Measurements from ENCODE around the gene HFM1. TPM values are rescaled to one million over a fixed set of nuclear protein-coding genes. Genes with fewer than 3 reads are reported as not detected.

HFM1 gene
- total RNA-seq, 2 donors from 2014 or later: 0.40 TPM; not detected in 1

DNA sequence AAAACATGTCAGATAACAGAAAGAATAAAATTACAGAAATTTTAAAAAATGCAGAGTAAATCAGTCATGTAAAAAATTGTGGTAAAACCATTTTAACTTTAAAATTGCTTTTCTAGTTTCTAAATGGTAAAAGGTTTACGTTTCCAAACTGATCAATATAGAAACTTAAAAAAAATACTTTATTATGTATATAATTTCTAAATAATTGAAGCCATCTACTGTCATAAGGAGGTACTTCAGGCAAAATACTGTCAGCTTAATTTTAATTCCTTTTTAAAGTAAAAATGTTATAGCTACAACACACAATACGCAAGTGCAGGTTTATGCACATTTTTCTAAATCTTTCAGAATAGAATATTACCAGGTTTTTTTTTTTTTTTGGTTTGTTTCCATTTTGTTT is 159.9 kb downstream of the HFM1 start:
- no peak overlapping the region for H3K27ac ChIP-seq
- no peaks in the 10 kb centered on the region for H3K9me3 ChIP-seq
- H3K27me3 ChIP-seq: no peaks in the 10 kb centered on the region
- TF ChIP-seq, protein P1, sequence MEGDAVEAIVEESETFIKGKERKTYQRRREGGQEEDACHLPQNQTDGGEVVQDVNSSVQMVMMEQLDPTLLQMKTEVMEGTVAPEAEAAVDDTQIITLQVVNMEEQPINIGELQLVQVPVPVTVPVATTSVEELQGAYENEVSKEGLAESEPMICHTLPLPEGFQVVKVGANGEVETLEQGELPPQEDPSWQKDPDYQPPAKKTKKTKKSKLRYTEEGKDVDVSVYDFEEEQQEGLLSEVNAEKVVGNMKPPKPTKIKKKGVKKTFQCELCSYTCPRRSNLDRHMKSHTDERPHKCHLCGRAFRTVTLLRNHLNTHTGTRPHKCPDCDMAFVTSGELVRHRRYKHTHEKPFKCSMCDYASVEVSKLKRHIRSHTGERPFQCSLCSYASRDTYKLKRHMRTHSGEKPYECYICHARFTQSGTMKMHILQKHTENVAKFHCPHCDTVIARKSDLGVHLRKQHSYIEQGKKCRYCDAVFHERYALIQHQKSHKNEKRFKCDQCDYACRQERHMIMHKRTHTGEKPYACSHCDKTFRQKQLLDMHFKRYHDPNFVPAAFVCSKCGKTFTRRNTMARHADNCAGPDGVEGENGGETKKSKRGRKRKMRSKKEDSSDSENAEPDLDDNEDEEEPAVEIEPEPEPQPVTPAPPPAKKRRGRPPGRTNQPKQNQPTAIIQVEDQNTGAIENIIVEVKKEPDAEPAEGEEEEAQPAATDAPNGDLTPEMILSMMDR (IDR thresholded peaks at IDR 0.05): no peak
- intact Hi-C loops (cut with DNase I): no loop called here
- H3K4me1 ChIP-seq: no peaks in the 10 kb centered on the region
- H3K9ac ChIP-seq (ENCODE audit: low read depth in 2 of 2, low read length in 2 of 2): no peak overlapping the region
- H3K4me3 ChIP-seq: no peak overlapping the region
- no peaks in the 10 kb centered on the region for H3K36me3 ChIP-seq
- DNase-seq: no peak

DNA sequence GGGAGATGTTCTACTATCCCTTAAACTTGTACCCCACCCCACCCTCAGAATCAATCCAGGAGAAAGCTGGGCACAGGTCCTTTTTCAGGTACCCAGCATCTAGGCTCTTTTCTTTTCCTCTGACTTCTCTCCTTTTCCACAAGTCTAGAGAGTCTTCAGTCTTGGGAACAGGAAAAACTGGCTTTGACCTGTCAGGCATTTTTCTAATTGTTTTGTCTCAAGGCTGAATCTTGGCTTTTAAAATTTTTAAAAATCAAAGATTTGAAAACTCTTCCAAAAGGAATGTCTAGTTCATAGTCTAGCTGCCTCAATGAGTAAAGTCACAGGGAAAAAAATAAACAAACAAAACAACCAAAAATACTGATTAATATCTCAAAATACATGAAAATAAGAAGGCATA is 161.5 kb downstream of the HFM1 start:
- Histone ChIP-seq H3K36me3 (no peaks in the 10 kb centered on the region), H3K27me3 (no peaks in the 10 kb centered on the region), H3K9ac (ENCODE audit: low read depth in 2 of 2, low read length in 2 of 2) (no peak overlapping the region), H3K4me3 (no peak overlapping the region), H3K9me3 (no peaks in the 10 kb centered on the region), H3K27ac (no peak overlapping the region), H3K4me1 (no peaks in the 10 kb centered on the region)
- intact Hi-C loops (cut with DNase I): no loop called here
- DNase-seq: no peak
- TF ChIP-seq, protein P1 (IDR thresholded peaks at IDR 0.05): no peak

DNA sequence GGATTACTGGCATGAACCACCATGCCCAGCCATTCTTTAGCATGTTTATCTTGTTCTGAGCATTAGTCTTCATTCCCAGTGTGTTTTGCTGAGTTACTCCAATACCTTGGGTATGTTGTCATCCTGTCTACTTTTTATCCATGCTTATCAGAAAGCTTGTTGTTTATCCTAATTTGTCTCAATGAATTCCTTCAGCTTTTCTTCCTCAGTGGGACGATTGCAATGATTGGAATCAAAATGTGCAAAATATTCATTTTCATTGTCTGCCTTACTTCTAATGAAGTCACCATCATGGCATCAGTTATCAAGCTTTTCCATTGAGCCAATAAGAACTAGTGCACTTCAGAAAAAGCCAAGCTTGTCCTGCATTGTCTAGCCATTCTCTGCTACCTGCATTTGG is 170.5 kb downstream of the HFM1 start:
- Histone ChIP-seq H3K36me3 (no peaks in the 10 kb centered on the region), H3K9me3 (no peaks in the 10 kb centered on the region), H3K27me3 (no peaks in the 10 kb centered on the region), H3K4me1 (no peaks in the 10 kb centered on the region), H3K27ac (no peak overlapping the region), H3K4me3 (no peak overlapping the region), H3K9ac (ENCODE audit: low read depth in 2 of 2, low read length in 2 of 2) (no peak overlapping the region)
- TF ChIP-seq, protein P1 (IDR thresholded peaks at IDR 0.05): no peak
- intact Hi-C loops (cut with DNase I): no loop called here
- DNase-seq: no peak

DNA sequence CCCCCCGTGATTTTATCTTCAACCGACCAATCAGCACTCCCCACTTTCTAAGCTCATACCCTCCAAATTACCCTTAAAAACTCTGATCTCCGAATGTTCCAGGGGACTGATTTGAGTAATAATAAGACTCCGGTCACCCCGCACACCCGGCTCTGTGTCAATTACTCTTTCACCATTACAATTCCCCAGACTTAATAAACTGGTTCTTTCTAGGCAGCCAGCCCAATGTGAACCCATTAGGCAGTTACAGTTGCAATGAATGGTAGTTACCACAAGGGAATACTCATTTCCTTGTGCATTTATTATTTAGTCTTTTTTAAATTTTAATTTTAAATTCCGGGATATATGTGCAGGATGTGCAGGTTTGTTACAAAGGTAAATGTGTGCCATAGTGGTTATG is 177.9 kb downstream of the HFM1 start:
- no peak for DNase-seq
- Histone ChIP-seq H3K36me3 (no peaks in the 10 kb centered on the region), H3K4me1 (no peaks in the 10 kb centered on the region), H3K27me3 (no peaks in the 10 kb centered on the region), H3K9me3 (no peaks in the 10 kb centered on the region), H3K27ac (no peak overlapping the region), H3K9ac (ENCODE audit: low read depth in 2 of 2, low read length in 2 of 2) (no peak overlapping the region), H3K4me3 (no peak overlapping the region)
- TF ChIP-seq, protein P1 (IDR thresholded peaks at IDR 0.05): no peak
- intact Hi-C loops (cut with DNase I): no loop called here

DNA sequence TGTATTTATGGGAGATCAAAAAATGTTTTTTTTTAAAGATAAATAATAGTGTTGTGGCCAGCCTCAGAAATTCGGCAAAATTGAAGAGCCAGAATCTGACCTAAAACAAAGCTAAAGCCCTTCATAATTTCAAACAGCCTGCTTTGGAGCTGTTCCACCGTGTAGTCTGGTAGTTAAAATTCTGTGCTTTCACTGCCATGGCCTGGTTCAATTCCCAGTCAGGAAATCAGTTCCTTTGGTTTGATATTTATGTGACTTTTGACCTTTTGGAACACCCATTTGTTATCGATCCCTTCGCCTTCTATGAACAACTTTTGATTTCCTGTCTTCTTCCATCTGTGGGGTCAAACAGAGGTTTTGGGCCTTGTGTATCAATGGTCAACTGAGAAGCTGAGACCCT is 179.8 kb downstream of the HFM1 start:
- H3K27ac ChIP-seq: no peak overlapping the region

More for the DNA sequence above, 179.8 kb downstream of the HFM1 start:
- TF ChIP-seq, protein P1 (IDR thresholded peaks at IDR 0.05): no peak
- no peaks in the 10 kb centered on the region for H3K36me3 ChIP-seq
- H3K4me3 ChIP-seq: no peak overlapping the region
- no peak for DNase-seq
- H3K9me3 ChIP-seq: no peaks in the 10 kb centered on the region
- H3K4me1 ChIP-seq: no peaks in the 10 kb centered on the region
- H3K9ac ChIP-seq (ENCODE audit: low read depth in 2 of 2, low read length in 2 of 2): no peak overlapping the region
- intact Hi-C loops (cut with DNase I): no loop called here
- H3K27me3 ChIP-seq: no peaks in the 10 kb centered on the region
